LNCAP (cell line): ENCODE data around the gene TNFRSF13B.

ENCODE experiments used
- CTCF ChIP-seq: fragments of 450-650 bp; IDR thresholded peaks from 2 replicates; pipeline ENCODE4 v1.5.1; 2017; ENCODE audit warnings: mild to moderate bottlenecking

Gene TNFRSF13B

DNA sequence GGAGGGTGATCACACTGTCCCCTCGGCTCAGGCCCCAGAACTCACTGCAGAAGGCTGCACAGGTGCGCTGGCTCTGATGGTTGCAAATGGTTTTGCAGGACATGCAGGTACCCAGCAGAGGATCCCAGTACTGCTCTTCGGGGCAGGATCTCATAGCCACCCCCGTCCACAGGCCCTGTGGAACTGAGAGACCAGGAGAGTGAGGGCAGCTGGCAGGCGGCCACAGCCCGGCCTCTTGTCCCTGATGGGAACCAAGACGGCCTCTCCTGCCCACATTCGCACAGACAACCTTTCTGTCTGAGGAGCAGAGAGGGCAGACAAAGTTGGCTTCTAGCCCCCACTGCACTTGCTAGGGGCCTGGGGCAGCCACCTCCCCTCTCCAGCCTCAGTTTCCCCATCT is 19.5 kb downstream of the TNFRSF13B start:
- no peak for TF ChIP-seq CTCF

GRCh38 chr17:16950488-16950887 is 21.4 kb downstream of the TNFRSF13B start:
- no peak for TF ChIP-seq CTCF

DNA sequence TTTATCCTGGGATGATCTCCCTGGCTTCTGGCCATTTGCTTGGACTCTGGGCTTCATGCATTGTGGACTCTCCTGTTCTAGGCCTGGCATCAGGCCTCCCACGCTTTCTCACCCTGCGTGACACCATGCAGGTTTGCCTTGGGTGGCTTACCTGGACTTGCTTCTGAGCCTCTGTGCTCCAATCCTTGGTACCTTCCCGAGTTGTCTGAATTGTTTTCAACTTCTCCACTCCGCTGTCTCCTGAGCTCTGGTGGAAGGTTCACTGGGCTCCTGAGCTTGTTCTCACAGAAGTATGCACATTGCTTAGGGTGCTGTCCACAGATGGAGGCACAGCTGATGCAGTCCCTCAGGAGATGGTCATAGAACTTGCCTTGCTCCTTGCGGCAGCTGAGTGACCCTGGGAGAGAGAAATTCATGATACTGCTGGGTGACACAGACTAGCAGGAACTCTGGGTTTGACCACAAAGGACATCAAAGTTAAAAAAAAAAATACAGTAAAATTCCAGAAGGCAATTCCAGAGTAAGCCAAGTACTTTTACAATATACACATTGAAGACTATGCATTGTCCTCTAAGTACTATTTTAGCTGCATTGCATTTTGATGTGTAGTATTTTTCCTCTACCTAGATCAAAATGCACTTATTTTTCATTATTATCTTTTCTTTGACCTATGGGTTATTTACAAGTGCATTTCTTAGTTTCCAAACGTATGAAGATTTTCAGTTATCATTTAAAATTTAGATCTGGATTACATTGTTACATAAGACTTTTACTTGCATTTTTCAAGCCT is 23.1 kb downstream of the TNFRSF13B start:
- no peak for TF ChIP-seq CTCF

GRCh38 chr17:16947470-16947869 is 24.4 kb downstream of the TNFRSF13B start:
- no peak for TF ChIP-seq CTCF

DNA sequence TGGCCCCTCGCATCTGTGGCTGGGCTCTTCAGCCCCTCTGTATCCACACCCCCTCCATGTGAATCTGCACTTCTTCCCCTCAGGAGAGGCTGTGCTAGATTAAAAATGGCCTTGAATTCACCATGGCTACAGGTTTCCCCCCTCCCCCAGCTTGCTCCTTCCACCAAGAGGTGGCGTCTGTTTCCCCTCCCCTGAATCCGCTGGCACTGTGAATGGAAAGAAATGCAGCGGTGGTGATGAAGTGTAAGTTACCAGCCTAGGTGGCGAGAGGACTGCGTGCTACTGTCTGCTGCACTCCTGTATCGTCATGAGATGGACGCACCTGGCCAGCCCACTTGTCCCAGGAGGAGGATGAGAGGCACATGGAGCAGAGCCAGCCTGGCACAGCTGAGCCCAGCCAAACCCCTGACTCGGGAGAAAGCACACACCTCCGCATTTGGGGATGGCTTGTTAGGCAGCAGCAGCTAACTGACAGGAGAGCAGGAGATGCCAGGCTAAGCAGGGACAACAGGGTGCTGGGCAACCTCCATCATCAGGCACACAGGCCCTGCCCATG is 26.2 kb downstream of the TNFRSF13B start:
- TF ChIP-seq CTCF: no peak

- no peak for TF ChIP-seq CTCF
These were observed 26.8 kb downstream of the TNFRSF13B start for GRCh38 chr17:16945136-16945482.

GRCh38 chr17:16944334-16945135 is 27.4 kb downstream of the TNFRSF13B start:
- TF ChIP-seq CTCF: no peak
